GM23248 (cell line): ENCODE measurements around the gene CDH13. TPM values are rescaled to one million over a fixed set of nuclear protein-coding genes. Genes with fewer than 3 reads are reported as not detected.

Experiments
- DNase-seq: peaks from one replicate; pipeline ENCODE4 v3.0.0-alpha.2; 2015
- H2AFZ ChIP-seq: fragments of 200-600 bp; sonication (generic); 2 replicates; pipeline ENCODE4 v1.6.1; 2016; ENCODE audit warnings: antibody characterized with exemption
- H3F3A ChIP-seq: fragments of 200-600 bp; sonication (generic); 2 replicates; pipeline ENCODE4 v1.6.1; 2016; ENCODE audit warnings: mild to moderate bottlenecking, antibody characterized with exemption, mixed run types; ENCODE audit not compliant: insufficient read depth
- H3K27ac ChIP-seq: fragments of 200-600 bp; sonication (generic); 2 replicates; pipeline ENCODE4 v1.5.1; 2016; ENCODE audit warnings: mild to moderate bottlenecking
- H3K27me3 ChIP-seq: fragments of 200-600 bp; sonication (generic); replicated peaks from 2 replicates; pipeline ENCODE4 v1.6.1; 2016; ENCODE audit warnings: mild to moderate bottlenecking; ENCODE audit not compliant: insufficient read depth
- H3K36me3 ChIP-seq: fragments of 200-600 bp; sonication (generic); 2 replicates; pipeline ENCODE4 v1.6.1; 2016; ENCODE audit warnings: low read depth, mild to moderate bottlenecking
- H3K4me1 ChIP-seq: fragments of 200-600 bp; sonication (generic); 2 replicates; pipeline ENCODE4 v1.6.1; 2016; ENCODE audit warnings: mild to moderate bottlenecking; ENCODE audit not compliant: insufficient read depth
- H3K4me2 ChIP-seq: fragments of 200-600 bp; sonication (generic); one replicate; pipeline ENCODE4 v1.6.1; 2016; ENCODE audit warnings: mild to moderate bottlenecking; ENCODE audit not compliant: unreplicated experiment
- H3K4me3 ChIP-seq: fragments of 200-600 bp; sonication (generic); 2 replicates; pipeline ENCODE4 v1.5.1; 2016; ENCODE audit warnings: mild to moderate bottlenecking
- H3K79me2 ChIP-seq: fragments of 200-600 bp; sonication (generic); 2 replicates; pipeline ENCODE4 v1.6.1; 2016; ENCODE audit warnings: mild to moderate bottlenecking; ENCODE audit not compliant: insufficient read depth
- H3K9ac ChIP-seq: fragments of 200-600 bp; sonication (generic); 2 replicates; pipeline ENCODE4 v1.6.1; 2016; ENCODE audit warnings: mild to moderate bottlenecking
- H3K9me2 ChIP-seq: fragments of 200-600 bp; sonication (generic); 2 replicates; pipeline ENCODE4 v1.6.1; 2016; ENCODE audit warnings: mixed run types, mild to moderate bottlenecking, moderate library complexity; ENCODE audit not compliant: insufficient read depth
- H3K9me3 ChIP-seq: fragments of 200-600 bp; sonication (generic); one replicate; pipeline ENCODE4 v1.6.1; 2017; ENCODE audit warnings: low read depth
- H4K20me1 ChIP-seq: fragments of 200-600 bp; sonication (generic); 2 replicates; pipeline ENCODE4 v1.6.0; 2016; ENCODE audit not compliant: insufficient read depth
- EZH2 ChIP-seq: fragments of 200-600 bp; sonication (generic); IDR thresholded peaks from 2 replicates; pipeline ENCODE4 v1.6.1; 2018; ENCODE audit warnings: antibody characterized with exemption, mild to moderate bottlenecking; ENCODE audit not compliant: insufficient read depth, poor library complexity, severe bottlenecking
- EZH2phosphoT487 ChIP-seq: fragments of 200-600 bp; sonication (generic); IDR thresholded peaks from 2 replicates; pipeline ENCODE4 v1.6.1; 2018; ENCODE audit warnings: antibody characterized with exemption, moderate library complexity, mild to moderate bottlenecking, low read depth; ENCODE audit not compliant: insufficient read depth
- WGBS, 2 experiments: methylation state at CpG; one replicate each; pipeline ENCODE4 v1.1.6; 2015 to 2017; ENCODE audit warnings: low lambda C conversion rate in 2 of 2, low coverage in 1 of 2; ENCODE audit errors: missing lambda C conversion rate in 2 of 2; 5-methylcytosine and 5-hydroxymethylcytosine counted together
- in situ Hi-C: fragments of 300-500 bp; cut with MboI; formaldehyde crosslinking; loops from 2 replicates; pipeline ENCODE4 v1.15.0; 2020
- polyA plus RNA-seq: library from polyadenylated mRNA; unstranded; fragments of >200 nt; fragmentation: Nextera tagmentation; extraction: Ambion mirVana; gene quantifications from 2 replicates; pipeline ENCODE4 v1.2.1, GENCODE V29; 2016
- total RNA-seq: library from RNA; depleted of rRNA; stranded (reverse); fragments of >200 nt; shearing (Covaris generic); gene quantifications from 2 replicates; pipeline ENCODE4 v1.2.3, GENCODE V29; 2014

CDH13 gene
- total and polyA plus RNA-seq, 2 experiments from 2014 or later: 51.0 to 52.8 TPM

DNA sequence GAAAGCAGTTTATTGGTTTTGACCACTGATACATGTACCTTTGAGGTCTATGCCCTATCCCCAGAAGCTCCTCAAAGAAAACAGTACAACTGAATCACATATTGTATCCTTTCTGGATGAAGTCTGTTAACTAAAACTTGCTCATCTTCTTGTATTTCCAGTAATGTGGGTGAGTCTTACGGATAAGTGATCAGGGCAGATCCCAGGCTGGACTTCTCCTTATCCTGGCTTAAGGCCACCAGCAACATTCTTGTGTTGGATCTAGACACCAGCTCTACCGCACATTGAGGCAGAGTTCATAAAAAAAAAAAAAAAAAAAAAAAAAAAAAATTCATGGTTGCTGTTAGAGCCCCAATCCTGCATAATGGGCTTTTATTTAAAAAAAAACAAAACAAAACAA, 644.4 kb downstream of the CDH13 start:
- no peak overlapping the region for H3K4me3 ChIP-seq
- in situ Hi-C loops: no loop called here
- TF ChIP-seq EZH2phosphoT487 (no peak), EZH2 (no peak)
- H3K27me3 ChIP-seq: no peaks in the 10 kb centered on the region
- WGBS, 2 experiments: 47 to 50% methylated on average over 2 of the region's 2 CpGs
- H3K79me2 ChIP-seq: no peaks in the 10 kb centered on the region
- H4K20me1 ChIP-seq: no peaks in the 10 kb centered on the region
- no peaks in the 10 kb centered on the region for H3K4me1 ChIP-seq
- H3K9me3 ChIP-seq: no peaks in the 10 kb centered on the region
- H3F3A ChIP-seq: peaks cover 7% of the 10 kb centered on the region; the same call in 1 of the 2 replicates
- H3K4me2 ChIP-seq: no peak overlapping the region
- no peaks in the 10 kb centered on the region for H3K36me3 ChIP-seq
- no peak for DNase-seq
- no peak overlapping the region for H2AFZ ChIP-seq
- no peak overlapping the region for H3K27ac ChIP-seq
- H3K9ac ChIP-seq: no peak overlapping the region
- no peaks in the 10 kb centered on the region for H3K9me2 ChIP-seq

DNA sequence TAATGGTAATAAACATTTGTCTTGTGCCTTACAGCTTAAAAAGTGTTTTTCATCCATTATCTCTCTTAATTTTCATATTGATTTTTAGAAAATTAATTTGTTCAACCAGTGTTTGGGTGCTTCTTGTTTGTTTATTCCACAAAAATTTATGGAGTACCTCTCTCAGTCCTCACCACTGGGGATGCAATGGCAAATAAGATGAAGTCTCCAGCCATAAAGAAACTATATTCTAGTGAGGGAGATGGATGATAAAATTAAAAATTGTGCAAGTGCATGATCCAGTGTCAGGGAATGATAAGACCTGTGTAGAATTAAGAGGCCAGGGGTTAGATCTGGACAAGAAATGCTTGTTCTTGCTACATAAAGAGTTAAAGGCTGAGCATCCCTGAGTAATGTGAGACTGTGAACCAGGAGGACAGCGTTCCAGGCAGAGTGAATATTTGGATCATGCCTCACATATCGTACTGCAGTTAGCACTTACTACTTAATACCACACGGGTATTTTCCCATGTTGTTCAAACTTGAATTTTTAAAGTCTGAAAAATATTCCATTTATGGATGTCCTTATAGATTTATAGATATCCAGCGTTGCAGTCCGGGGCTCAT, 645.3 kb downstream of the CDH13 start:
- no peak overlapping the region for H3K4me3 ChIP-seq
- H3K27me3 ChIP-seq: no peaks in the 10 kb centered on the region
- H3K36me3 ChIP-seq: no peaks in the 10 kb centered on the region
- peaks cover 7% of the 10 kb centered on the region; the same call in 1 of the 2 replicates for H3F3A ChIP-seq
- H3K4me2 ChIP-seq: no peak overlapping the region
- H3K27ac ChIP-seq: no peak overlapping the region
- H3K9ac ChIP-seq: no peak overlapping the region
- H3K9me3 ChIP-seq: no peaks in the 10 kb centered on the region
- H2AFZ ChIP-seq: no peak overlapping the region
- TF ChIP-seq EZH2phosphoT487 (no peak), EZH2 (no peak)
- peak; percentile 60 for DNase-seq
- WGBS, 2 experiments: 46 to 48% methylated on average over 5 of the region's 5 CpGs
- no peaks in the 10 kb centered on the region for H4K20me1 ChIP-seq
- in situ Hi-C loops: no loop called here
- H3K4me1 ChIP-seq: no peaks in the 10 kb centered on the region
- no peaks in the 10 kb centered on the region for H3K79me2 ChIP-seq
- H3K9me2 ChIP-seq: no peaks in the 10 kb centered on the region

DNA sequence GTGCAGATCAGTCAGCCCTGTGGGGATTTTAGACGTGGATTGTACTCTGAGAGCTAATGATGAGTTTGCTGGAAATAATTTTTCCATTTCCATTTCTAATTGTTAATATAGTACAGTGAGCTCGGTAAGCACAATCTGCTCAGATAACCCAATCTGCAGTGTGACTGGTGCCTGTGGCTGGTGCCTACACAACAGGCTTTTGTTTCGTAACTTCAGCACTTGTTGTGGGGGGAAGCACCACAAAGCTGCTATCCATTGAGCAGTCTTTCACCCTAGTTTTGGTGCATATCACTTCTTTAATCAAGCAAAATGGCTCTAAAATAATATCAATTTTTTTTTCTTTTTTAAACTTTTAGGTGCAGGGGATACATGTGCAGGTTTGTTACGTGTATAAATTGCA, 646.1 kb downstream of the CDH13 start:
- WGBS, 2 experiments: 88 to 97% methylated on average over 4 of the region's 4 CpGs
- Histone ChIP-seq H3K4me1 (no peaks in the 10 kb centered on the region), H3K4me2 (no peak overlapping the region), H3K36me3 (no peaks in the 10 kb centered on the region), H4K20me1 (no peaks in the 10 kb centered on the region), H3K79me2 (no peaks in the 10 kb centered on the region), H3K9me3 (no peaks in the 10 kb centered on the region), H3K27ac (no peak overlapping the region), H3K9me2 (no peaks in the 10 kb centered on the region), H2AFZ (no peak overlapping the region), H3F3A (peaks cover 7% of the 10 kb centered on the region; the same call in 1 of the 2 replicates), H3K9ac (no peak overlapping the region), H3K27me3 (no peaks in the 10 kb centered on the region), H3K4me3 (no peak overlapping the region)
- TF ChIP-seq EZH2phosphoT487 (no peak), EZH2 (no peak)
- in situ Hi-C loops: no loop called here
- DNase-seq: no peak

DNA sequence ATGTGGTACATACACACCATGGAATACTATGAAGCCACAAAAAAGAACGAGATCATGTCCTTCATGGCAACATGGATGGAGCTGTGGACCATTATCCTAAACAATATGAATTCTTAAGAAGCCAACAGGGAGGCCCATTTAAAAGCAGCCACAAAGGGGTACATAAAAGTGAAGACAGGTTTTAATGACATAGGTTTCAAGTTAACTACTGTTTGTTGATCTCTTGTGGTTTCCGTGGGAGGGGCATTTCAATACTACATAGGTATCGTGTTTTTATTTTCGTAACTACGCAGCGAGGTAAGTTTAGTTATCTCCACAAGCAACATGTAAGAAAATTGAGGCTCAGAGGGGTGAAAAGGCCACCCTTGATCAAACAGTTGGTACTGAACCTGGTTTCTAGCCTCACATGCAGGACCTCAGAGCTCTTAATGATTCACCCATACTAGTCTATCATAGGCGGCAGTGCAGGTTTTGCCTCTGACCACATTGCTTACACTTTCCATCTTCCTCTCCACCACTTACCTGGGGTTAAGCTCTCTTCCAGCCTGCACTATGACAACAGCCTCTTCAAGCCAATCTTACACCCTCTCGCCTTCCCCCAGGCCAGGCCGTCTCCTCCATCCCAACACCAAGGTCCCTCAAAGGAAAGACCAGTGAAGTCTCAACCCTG, 646.9 kb downstream of the CDH13 start:
- no peak overlapping the region for H2AFZ ChIP-seq
- no peaks in the 10 kb centered on the region for H3K27me3 ChIP-seq
- no peak overlapping the region for H3K9ac ChIP-seq
- H3K27ac ChIP-seq: no peak overlapping the region
- no peak overlapping the region for H3K4me3 ChIP-seq
- peaks cover 7% of the 10 kb centered on the region; the same call in 1 of the 2 replicates for H3F3A ChIP-seq
- TF ChIP-seq EZH2phosphoT487: no peak
- TF ChIP-seq EZH2: no peak
- no peaks in the 10 kb centered on the region for H3K9me3 ChIP-seq
- no peak for DNase-seq
- no peaks in the 10 kb centered on the region for H3K9me2 ChIP-seq
- 91 to 93% methylated on average over 9 of the region's 9 CpGs for WGBS, 2 experiments
- H3K4me1 ChIP-seq: no peaks in the 10 kb centered on the region
- H4K20me1 ChIP-seq: no peaks in the 10 kb centered on the region
- no peak overlapping the region for H3K4me2 ChIP-seq
- H3K36me3 ChIP-seq: no peaks in the 10 kb centered on the region
- H3K79me2 ChIP-seq: no peaks in the 10 kb centered on the region
- in situ Hi-C loops: no loop called here
